PC-9 (cell line): ENCODE measurements around the gene FPR1.

ENCODE experiments used
- CTCF ChIP-seq: fragments of 200-600 bp; sonication (generic); conservative IDR thresholded peaks from 2 replicates; pipeline ENCODE4 v1.6.1; 2017; ENCODE audit warnings: mixed run types, antibody characterized with exemption, mild to moderate bottlenecking, moderate library complexity
- EZH2 ChIP-seq: fragments of 200-600 bp; sonication (generic); IDR thresholded peaks from 2 replicates; pipeline ENCODE4 v1.8.0; 2017; ENCODE audit warnings: antibody characterized with exemption, low read depth

GRCh38 chr19:51779703-51780102, 28.0 kb upstream of the FPR1 start:
- no peak for TF ChIP-seq CTCF
- TF ChIP-seq EZH2 = no peak
